ENCODE results near the gene STARD10.

Gene STARD10

GRCh38 chr11:72818971-72819370 lies 25.1 kb upstream of the STARD10 start:
- Histone ChIP-seq H3K36me3 (ENCODE audit: control insufficient read depth, insufficient read depth, low read length) (peaks cover 24% of the 10 kb centered on the region), H3K4me3 (replicated peaks; ENCODE audit: low read depth, low read length) (no peak overlapping the region)
- DNase-seq (ENCODE audit: extremely low read depth, insufficient read length): no peak

GRCh38 chr11:72817966-72818365 lies 24.1 kb upstream of the STARD10 start:
- Histone ChIP-seq H3K27me3 (replicated peaks; ENCODE audit: control insufficient read depth, insufficient read depth, low read length) (no peaks in the 10 kb centered on the region), H3K4me3 (replicated peaks; ENCODE audit: low read depth, low read length) (no peak overlapping the region), H3K36me3 (ENCODE audit: control insufficient read depth, insufficient read depth, low read length) (peaks cover 16% of the 10 kb centered on the region)
- TF ChIP-seq, protein P1, sequence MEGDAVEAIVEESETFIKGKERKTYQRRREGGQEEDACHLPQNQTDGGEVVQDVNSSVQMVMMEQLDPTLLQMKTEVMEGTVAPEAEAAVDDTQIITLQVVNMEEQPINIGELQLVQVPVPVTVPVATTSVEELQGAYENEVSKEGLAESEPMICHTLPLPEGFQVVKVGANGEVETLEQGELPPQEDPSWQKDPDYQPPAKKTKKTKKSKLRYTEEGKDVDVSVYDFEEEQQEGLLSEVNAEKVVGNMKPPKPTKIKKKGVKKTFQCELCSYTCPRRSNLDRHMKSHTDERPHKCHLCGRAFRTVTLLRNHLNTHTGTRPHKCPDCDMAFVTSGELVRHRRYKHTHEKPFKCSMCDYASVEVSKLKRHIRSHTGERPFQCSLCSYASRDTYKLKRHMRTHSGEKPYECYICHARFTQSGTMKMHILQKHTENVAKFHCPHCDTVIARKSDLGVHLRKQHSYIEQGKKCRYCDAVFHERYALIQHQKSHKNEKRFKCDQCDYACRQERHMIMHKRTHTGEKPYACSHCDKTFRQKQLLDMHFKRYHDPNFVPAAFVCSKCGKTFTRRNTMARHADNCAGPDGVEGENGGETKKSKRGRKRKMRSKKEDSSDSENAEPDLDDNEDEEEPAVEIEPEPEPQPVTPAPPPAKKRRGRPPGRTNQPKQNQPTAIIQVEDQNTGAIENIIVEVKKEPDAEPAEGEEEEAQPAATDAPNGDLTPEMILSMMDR (IDR thresholded peaks at IDR 0.05; ENCODE audit: insufficient read depth, low read length, poor library complexity, severe bottlenecking): no peak
- DNase-seq (ENCODE audit: extremely low read depth, insufficient read length): no peak

More at GRCh38 chr11:72818971-72819370, 25.1 kb upstream of the STARD10 start:
- TF ChIP-seq, protein P1 (IDR thresholded peaks at IDR 0.05; ENCODE audit: insufficient read depth, low read length, poor library complexity, severe bottlenecking): no peak
- H3K27me3 ChIP-seq (replicated peaks; ENCODE audit: control insufficient read depth, insufficient read depth, low read length): no peaks in the 10 kb centered on the region

- no peak for DNase-seq (ENCODE audit: extremely low read depth, insufficient read length)
- Histone ChIP-seq H3K4me3 (replicated peaks; ENCODE audit: low read depth, low read length) (peak overlapping the region; percentile 96), H3K36me3 (ENCODE audit: control insufficient read depth, insufficient read depth, low read length) (peaks cover 15% of the 10 kb centered on the region), H3K27me3 (replicated peaks; ENCODE audit: control insufficient read depth, insufficient read depth, low read length) (no peaks in the 10 kb centered on the region)
- TF ChIP-seq, protein P1 (IDR thresholded peaks at IDR 0.05; ENCODE audit: insufficient read depth, low read length, poor library complexity, severe bottlenecking): no peak
These were observed 22.6 kb upstream of the STARD10 start for GRCh38 chr11:72816404-72816990.

DNA sequence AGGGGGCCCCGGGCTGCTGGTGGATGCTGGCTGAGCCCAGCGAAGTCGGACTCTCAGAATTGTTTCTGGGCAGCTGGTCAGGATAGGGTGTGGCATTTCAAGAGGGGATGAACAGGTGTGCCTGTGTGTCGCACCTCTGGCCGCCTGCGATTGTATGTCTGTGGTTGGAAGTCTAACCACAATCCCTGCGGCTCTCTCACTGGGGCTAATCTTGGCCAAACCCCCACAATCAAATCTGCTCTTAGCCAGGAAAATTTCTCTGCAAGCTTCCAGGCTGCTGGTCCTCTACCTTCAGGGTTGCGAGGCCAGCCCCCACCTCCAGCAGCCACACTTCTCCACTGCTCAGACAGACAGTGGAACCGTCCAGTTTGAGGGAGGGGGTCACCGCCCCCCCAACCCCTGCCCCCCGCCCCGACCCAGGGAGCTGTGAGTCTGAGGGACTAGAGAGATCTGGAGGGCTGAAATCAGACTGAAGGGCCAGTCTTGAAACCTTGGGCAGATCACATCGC lies 21.3 kb upstream of the STARD10 start:
- no peak for DNase-seq (ENCODE audit: extremely low read depth, insufficient read length)
- Histone ChIP-seq H3K27me3 (replicated peaks; ENCODE audit: control insufficient read depth, insufficient read depth, low read length) (no peaks in the 10 kb centered on the region), H3K4me3 (replicated peaks; ENCODE audit: low read depth, low read length) (peak overlapping the region; percentile 96), H3K36me3 (ENCODE audit: control insufficient read depth, insufficient read depth, low read length) (peaks cover 9% of the 10 kb centered on the region)
- TF ChIP-seq, protein P1 (IDR thresholded peaks at IDR 0.05; ENCODE audit: insufficient read depth, low read length, poor library complexity, severe bottlenecking): no peak

DNA sequence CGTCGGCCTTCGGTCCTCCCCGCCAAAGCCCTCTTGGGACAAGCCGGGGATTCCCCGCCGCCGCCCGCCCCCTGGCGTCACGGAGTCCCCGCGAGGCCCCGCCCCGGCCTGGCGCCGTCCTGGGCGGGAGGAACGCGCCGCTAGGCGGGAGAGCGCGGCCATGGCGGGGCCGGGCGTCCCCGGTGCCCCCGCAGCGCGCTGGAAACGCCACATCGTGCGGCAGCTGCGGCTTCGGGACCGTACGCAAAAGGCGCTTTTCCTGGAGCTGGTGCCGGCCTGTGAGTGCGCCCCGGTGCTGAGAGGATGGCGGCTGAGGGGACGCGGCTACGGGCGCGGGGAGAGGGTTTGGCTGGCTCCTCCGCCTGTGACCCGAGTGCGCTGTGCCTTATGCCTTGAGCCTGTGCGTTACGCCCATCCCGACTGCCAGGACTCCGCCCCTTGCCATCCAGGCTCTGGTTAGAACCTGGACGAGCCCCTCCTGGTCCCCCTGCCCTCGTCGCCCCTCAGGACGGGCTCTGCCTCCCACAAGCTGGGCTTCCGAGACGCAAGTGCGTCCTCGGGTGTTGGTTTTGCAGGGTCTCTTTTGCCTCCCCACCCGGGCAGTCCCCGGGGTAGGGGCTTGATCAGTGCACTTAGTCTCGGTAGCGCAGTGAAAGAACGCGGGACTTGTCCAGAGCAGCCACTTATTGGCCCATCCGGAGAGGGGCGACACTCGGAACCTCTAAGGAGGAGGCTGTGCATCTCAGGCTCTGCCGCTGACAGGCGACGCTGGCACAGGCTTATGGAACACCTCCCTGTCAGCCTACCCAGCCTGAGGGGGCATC lies 20.7 kb upstream of the STARD10 start, which contains the start of gene ATG16L2:
TSS of gene ATG16L2 (plus strand) at position 126 of the 824 bp plus-strand sequence. CDS start at position 161, 35 bp downstream.
- DNase-seq (ENCODE audit: extremely low read depth, insufficient read length): peak; percentile 93
- H3K36me3 ChIP-seq (ENCODE audit: control insufficient read depth, insufficient read depth, low read length): peaks cover 12% of the 10 kb centered on the region
- no peaks in the 10 kb centered on the region for H3K27me3 ChIP-seq (replicated peaks; ENCODE audit: control insufficient read depth, insufficient read depth, low read length)
- TF ChIP-seq, protein P1 (IDR thresholded peaks at IDR 0.05; ENCODE audit: insufficient read depth, low read length, poor library complexity, severe bottlenecking): peak; percentile 43
- H3K4me3 ChIP-seq (replicated peaks; ENCODE audit: low read depth, low read length): peak within 1 kb of the TSS; percentile 96

Data from GM06990 (cell line).